ENCODE results near the gene MOCS3. TPM values are rescaled to one million over a fixed set of nuclear protein-coding genes. Genes with fewer than 3 reads are reported as not detected.

The MOCS3 gene
- polyA plus RNA-seq, 3 donors: 0.48 to 1.9 (median 1.9) TPM

DNA sequence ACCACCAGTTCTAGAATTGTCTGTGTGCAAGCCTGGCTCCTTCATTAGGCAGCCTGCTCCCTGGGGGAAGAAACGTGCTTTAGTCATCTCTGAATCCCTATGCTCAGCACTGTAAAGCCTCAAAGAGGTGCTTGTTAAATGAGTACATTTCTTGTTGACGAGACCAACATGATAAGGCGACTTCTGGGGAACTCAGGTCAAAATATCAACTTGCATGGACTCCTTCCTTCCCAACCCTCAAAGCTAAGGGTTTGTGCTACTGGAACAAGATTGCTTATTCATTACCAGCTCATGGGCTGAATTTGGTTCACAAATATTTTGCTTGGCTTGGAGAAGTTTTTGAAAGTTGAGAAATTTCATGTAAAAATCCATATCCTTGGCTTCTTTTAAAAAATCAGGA is 53.7 kb downstream of the MOCS3 start:
- Mint-ChIP-seq H3K27ac (no peak overlapping the region), H3K27me3 (ENCODE audit: low read depth in 3 of 3) (peaks cover 5 to 19% (median 6%) of the 10 kb centered on the region in 3 donors), H3K36me3 (no peaks in the 10 kb centered on the region), H3K4me3 (no peak overlapping the region), H3K9me3 (no peaks in the 10 kb centered on the region), H3K4me1 (no peaks in the 10 kb centered on the region)
- H3K9ac ChIP-seq (ENCODE audit: insufficient read depth, low read length, poor library complexity, severe bottlenecking): no peak overlapping the region
- H3K27me3 ChIP-seq (ENCODE audit: control insufficient read depth in 2 of 2, insufficient read depth in 2 of 2, low read length in 2 of 2): peaks cover 0 to 3% of the 10 kb centered on the region in 2 donors
- intact Hi-C loops (cut with micrococcal nuclease): no loop called here
- no peak overlapping the region for H2AFZ ChIP-seq (ENCODE audit: insufficient read depth, low read depth, low read length, poor library complexity, severe bottlenecking)
- no peak for TF ChIP-seq CTCF (IDR thresholded peaks at IDR 0.05)
- no peak for DNase-seq
- H3K27ac ChIP-seq (ENCODE audit: low read depth in 1 of 2, low read length in 2 of 2): no peak overlapping the region
- H3K79me2 ChIP-seq (ENCODE audit: insufficient read depth, low read length): no peaks in the 10 kb centered on the region
- H3K9me3 ChIP-seq (replicated peaks in 1 of 2; ENCODE audit: control insufficient read depth in 1 of 2, insufficient read depth in 1 of 2, low read length in 2 of 2): no peaks in the 10 kb centered on the region
- no peak overlapping the region for H3K4me2 ChIP-seq (replicated peaks; ENCODE audit: extremely low read depth, low read length, poor library complexity, severe bottlenecking)
- H3K4me3 ChIP-seq (replicated peaks in 1 of 3; ENCODE audit: low read depth in 2 of 3, low read length in 3 of 3): no peak overlapping the region
- H3K4me1 ChIP-seq (ENCODE audit: control insufficient read depth in 1 of 2, insufficient read depth in 2 of 2, low read length in 2 of 2): no peaks in the 10 kb centered on the region
- no peaks in the 10 kb centered on the region for H3K36me3 ChIP-seq (replicated peaks in 1 of 2; ENCODE audit: control insufficient read depth in 1 of 2, insufficient read depth in 2 of 2, low read length in 2 of 2)
- 78% methylated on average over 1 of the region's 3 CpGs for WGBS (ENCODE audit: insufficient coverage)
- no peaks in the 10 kb centered on the region for H4K20me1 ChIP-seq (ENCODE audit: insufficient read depth, low read length)

Other genes with a start within 250 kb of the MOCS3 start
- gene PARD6B, start 227.2 kb upstream of the MOCS3 start, polyA plus RNA-seq: under 1 TPM; 0.04 to 0.13 (median 0.13) TPM
- 1 to 10 TPM in 1 of 3 donors, under 1 TPM in 2; 0.16 to 1.0 (median 0.69) TPM for gene BCAS4, start 163.8 kb upstream of the MOCS3 start, polyA plus RNA-seq
- gene ADNP, start 27.4 kb upstream of the MOCS3 start, polyA plus RNA-seq: 10 to 100 TPM in 1 of 3 donors, 1 to 10 TPM in 2; 1.4 to 16.6 (median 3.3) TPM
- 10 to 100 TPM; 19.1 to 55.1 (median 50.9) TPM for gene DPM1, start 286 bp upstream of the MOCS3 start, polyA plus RNA-seq
- gene KCNG1, start 64.3 kb downstream of the MOCS3 start, polyA plus RNA-seq: under 1 TPM in 1 of 3 donors, not detected in 2; 0.04 TPM